ENCODE measurements around the gene RSPO4.

DNA sequence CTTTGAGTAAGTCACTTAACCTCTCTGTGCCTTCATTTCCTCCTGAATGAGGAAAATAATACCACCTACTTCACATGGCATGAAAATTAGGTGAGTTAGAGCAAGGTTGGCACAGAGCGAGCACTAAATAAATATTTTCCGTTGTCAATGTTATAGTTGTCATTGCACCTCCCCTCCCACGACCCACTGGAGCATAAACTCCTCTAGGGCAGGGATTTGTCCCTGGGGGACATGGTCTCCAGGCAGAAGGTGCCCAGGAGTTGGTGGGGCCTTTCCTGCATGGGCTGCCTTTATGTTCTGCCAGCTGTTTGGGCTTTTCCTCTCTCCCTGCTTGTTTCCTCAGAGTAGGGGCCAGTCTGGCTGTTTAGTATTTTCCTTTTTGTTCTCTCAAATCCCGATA, 84.7 kb downstream of the RSPO4 start:
- TF ChIP-seq, protein P1, sequence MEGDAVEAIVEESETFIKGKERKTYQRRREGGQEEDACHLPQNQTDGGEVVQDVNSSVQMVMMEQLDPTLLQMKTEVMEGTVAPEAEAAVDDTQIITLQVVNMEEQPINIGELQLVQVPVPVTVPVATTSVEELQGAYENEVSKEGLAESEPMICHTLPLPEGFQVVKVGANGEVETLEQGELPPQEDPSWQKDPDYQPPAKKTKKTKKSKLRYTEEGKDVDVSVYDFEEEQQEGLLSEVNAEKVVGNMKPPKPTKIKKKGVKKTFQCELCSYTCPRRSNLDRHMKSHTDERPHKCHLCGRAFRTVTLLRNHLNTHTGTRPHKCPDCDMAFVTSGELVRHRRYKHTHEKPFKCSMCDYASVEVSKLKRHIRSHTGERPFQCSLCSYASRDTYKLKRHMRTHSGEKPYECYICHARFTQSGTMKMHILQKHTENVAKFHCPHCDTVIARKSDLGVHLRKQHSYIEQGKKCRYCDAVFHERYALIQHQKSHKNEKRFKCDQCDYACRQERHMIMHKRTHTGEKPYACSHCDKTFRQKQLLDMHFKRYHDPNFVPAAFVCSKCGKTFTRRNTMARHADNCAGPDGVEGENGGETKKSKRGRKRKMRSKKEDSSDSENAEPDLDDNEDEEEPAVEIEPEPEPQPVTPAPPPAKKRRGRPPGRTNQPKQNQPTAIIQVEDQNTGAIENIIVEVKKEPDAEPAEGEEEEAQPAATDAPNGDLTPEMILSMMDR (IDR thresholded peaks at IDR 0.05; ENCODE audit: insufficient read depth, low read length, poor library complexity, severe bottlenecking): no peak
- TF ChIP-seq EZH2phosphoT487 (conservative IDR thresholded peaks at IDR 0.05; ENCODE audit: low read length): no peak
